ENCODE results near the gene GLIS2. TPM values are rescaled to one million over a fixed set of nuclear protein-coding genes. Genes with fewer than 3 reads are reported as not detected.
A peak's percentile ranks its signal among the peaks of the same experiment; 100 is the strongest.

The GLIS2 gene
- total RNA-seq, 1 experiment from 2014 or later, result 0.71 TPM

DNA sequence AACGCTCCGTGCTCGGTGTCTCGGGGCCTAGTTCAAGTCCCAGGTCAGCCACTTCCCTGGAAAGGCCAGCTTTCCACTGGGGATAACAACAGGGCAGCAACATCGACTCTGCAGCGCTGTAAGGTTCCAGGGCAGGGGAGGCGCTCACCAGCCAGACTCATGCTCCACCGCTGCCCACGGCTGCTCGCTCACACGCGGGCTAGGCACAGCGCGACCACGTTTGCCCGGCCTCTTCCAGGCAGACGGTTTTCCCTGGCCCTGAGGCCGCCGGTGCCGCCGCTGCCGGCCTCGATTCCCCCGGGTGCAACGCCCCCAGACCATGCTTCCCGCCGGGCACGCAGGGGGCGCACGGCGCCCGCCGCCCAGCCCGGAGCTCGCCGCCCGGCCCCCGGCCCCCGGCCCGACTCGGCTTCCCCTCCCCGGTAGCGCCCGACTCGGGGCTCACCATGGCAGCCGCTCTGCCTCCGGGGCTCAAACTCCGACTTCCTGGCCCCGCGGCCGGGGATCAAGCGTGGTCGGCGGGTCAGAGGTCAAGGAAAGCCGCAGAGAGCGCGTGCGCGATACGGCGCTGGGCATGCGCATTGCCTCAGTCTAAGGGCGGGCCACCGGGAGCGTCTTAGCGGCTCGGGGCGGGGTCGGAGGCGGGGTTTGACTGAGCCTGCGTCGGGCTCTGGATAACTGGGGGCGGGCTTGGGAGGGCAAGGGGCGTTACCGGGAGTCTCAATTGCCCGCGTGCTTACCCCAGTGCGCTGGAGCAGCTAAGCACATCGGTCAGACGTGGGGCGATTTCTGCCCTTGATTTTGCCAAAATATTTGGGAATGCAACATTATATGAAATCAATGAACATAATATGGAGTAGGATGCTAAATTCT is 35.2 kb downstream of the GLIS2 start, which contains the start of gene PAM16:
Gene PAM16, minus strand, starts transcription at position 535 of the 873 bp plus-strand sequence. Its CDS starts 87 bp downstream, at position 448.
- peaks cover 13% of the 10 kb centered on the region for H3K36me3 ChIP-seq
- H3K27me3 ChIP-seq (replicated peaks), result no peaks in the 10 kb centered on the region
- H3K27ac ChIP-seq, result peak within 1 kb of the TSS; percentile 32; the same call in 1 of the 2 replicates
- peak; percentile 76 to 98 for DNase-seq (ENCODE audit: low read depth in 1 of 2, low spot score in 2 of 2)
- 0 out of 2 replicates have a peak, but pooled peaks cover 3% of the 10 kb centered on the region for H3K9me3 ChIP-seq (replicated peaks)
- peak within 1 kb of the TSS; percentile 91 for H3K4me3 ChIP-seq
- H3K4me1 ChIP-seq (replicated peaks), result peaks cover 7% of the 10 kb centered on the region

DNA sequence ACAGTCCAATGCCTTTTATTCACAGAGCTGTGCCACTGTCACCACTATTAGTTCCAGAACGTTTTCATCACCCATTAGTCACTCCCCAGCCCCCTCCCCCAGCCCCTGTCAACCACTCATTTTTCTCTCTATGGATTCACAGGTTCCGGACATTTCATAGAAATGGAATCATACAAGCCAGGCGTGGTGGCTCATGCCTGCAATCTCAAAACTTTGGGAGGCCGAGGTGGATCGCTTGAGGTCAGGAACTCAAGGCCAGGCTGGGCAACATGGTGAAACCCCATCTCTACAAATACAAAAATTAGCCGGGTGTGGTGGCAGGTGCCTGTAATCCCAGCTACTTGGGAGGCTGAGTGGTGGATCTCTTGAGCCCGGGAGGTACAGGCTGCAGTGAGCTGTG is 36.0 kb downstream of the GLIS2 start:
- DNase-seq (ENCODE audit: low read depth in 1 of 2, low spot score in 2 of 2), result peak in 1 of 2 experiments; percentile 44
- H3K4me3 ChIP-seq, result no peak overlapping the region
- H3K27ac ChIP-seq, result no peak overlapping the region
- peaks cover 7% of the 10 kb centered on the region for H3K4me1 ChIP-seq (replicated peaks)
- H3K27me3 ChIP-seq (replicated peaks), result no peaks in the 10 kb centered on the region
- 0 out of 2 replicates have a peak, but pooled peaks cover 3% of the 10 kb centered on the region for H3K9me3 ChIP-seq (replicated peaks)
- H3K36me3 ChIP-seq, result peaks cover 13% of the 10 kb centered on the region

DNA sequence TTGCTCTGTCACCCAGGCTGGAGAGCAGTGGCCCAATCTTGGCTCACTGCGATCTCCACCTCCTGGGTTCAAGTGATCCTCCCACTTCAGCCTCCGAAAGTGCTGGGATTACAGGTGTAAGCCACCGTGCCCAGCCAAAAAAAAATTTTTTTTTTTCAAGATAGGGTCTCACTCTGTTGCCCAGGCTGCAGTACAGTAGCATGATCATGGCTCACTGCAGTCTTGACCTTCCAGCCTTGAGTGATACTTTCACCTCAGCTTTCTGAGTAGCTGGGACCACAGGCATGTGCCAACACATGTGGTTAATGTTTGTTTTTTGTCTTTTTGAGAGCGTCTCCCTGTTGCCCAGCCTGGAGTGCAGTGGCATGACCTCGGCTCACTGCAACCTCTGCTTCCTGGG is 37.0 kb downstream of the GLIS2 start:
- Histone ChIP-seq H3K27me3 (replicated peaks) (no peaks in the 10 kb centered on the region), H3K9me3 (replicated peaks) (0 out of 2 replicates have a peak, but pooled peaks cover 3% of the 10 kb centered on the region), H3K4me1 (replicated peaks) (peaks cover 7% of the 10 kb centered on the region), H3K4me3 (no peak overlapping the region), H3K36me3 (peaks cover 13% of the 10 kb centered on the region), H3K27ac (no peak overlapping the region)
- DNase-seq (ENCODE audit: low read depth in 1 of 2, low spot score in 2 of 2), result no peak

DNA sequence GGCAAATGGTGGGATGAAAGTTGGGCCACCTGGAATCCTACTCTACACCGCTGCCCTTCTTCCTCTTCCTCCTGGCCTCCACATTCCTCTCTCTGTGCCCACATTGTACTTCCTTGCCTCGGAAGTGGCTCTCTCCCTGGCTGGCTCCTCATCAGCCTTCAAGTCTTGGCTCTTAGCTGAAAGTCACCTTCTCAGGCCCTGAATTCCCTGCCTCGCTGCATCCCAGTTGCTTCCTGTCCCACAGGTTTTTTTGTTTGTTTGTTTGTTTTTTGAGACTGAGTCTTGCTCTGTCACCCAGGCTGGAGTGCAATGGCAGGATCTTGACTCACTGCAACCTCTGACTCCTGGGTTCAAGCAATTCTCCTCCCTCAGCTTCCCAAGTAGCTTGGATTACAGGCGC is 37.8 kb downstream of the GLIS2 start:
- H3K36me3 ChIP-seq, result peaks cover 13% of the 10 kb centered on the region
- no peak overlapping the region for H3K4me3 ChIP-seq
- 0 out of 2 replicates have a peak, but pooled peaks cover 3% of the 10 kb centered on the region for H3K9me3 ChIP-seq (replicated peaks)
- peaks cover 7% of the 10 kb centered on the region for H3K4me1 ChIP-seq (replicated peaks)
- H3K27ac ChIP-seq, result no peak overlapping the region
- H3K27me3 ChIP-seq (replicated peaks), result no peaks in the 10 kb centered on the region
- DNase-seq (ENCODE audit: low read depth in 1 of 2, low spot score in 2 of 2), result no peak

GRCh38 chr16:4354512-4355409 is 38.9 kb downstream of the GLIS2 start:
- Histone ChIP-seq H3K4me1 (replicated peaks) (peaks cover 11% of the 10 kb centered on the region), H3K27ac (no peak overlapping the region), H3K4me3 (no peak overlapping the region), H3K36me3 (peaks cover 15% of the 10 kb centered on the region), H3K27me3 (replicated peaks) (no peaks in the 10 kb centered on the region), H3K9me3 (replicated peaks) (0 out of 2 replicates have a peak, but pooled peaks cover 3% of the 10 kb centered on the region)
- no peak for DNase-seq (ENCODE audit: low read depth in 1 of 2, low spot score in 2 of 2)

DNA sequence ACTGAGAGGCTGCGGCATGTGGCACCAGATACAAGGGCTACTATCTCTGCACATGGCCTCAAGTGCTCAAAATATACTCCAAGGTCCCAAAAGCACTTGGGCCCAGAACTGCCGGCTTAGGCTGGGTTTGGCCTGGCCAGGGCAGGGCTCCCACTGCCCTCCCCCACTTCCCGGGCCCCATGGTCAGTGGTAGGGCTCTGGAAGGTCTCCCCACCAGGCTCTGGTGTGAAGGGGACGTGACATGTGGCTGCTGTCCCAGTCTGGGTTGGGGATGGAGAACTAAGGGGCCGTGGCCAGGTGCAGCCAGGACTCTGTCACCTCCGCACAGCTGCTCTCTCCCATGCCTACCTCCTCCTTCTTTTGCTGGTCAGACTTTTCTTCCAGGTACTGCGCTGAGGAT is 41.0 kb downstream of the GLIS2 start:
- no peak for DNase-seq (ENCODE audit: low read depth in 1 of 2, low spot score in 2 of 2)
- Histone ChIP-seq H3K9me3 (replicated peaks) (no peaks in the 10 kb centered on the region), H3K4me1 (replicated peaks) (peaks cover 6% of the 10 kb centered on the region; the same call in 1 of the 2 replicates), H3K36me3 (peaks cover 15% of the 10 kb centered on the region), H3K27me3 (replicated peaks) (no peaks in the 10 kb centered on the region), H3K27ac (no peak overlapping the region), H3K4me3 (no peak overlapping the region)

- Histone ChIP-seq H3K4me1 (replicated peaks) (peaks cover 4% of the 10 kb centered on the region; the same call in 1 of the 2 replicates), H3K4me3 (no peak overlapping the region), H3K9me3 (replicated peaks) (no peaks in the 10 kb centered on the region), H3K27me3 (replicated peaks) (no peaks in the 10 kb centered on the region), H3K27ac (no peak overlapping the region), H3K36me3 (peaks cover 18% of the 10 kb centered on the region)
- no peak for DNase-seq (ENCODE audit: low read depth in 1 of 2, low spot score in 2 of 2)
Observed at GRCh38 chr16:4358236-4358635, 42.4 kb downstream of the GLIS2 start.

DNA sequence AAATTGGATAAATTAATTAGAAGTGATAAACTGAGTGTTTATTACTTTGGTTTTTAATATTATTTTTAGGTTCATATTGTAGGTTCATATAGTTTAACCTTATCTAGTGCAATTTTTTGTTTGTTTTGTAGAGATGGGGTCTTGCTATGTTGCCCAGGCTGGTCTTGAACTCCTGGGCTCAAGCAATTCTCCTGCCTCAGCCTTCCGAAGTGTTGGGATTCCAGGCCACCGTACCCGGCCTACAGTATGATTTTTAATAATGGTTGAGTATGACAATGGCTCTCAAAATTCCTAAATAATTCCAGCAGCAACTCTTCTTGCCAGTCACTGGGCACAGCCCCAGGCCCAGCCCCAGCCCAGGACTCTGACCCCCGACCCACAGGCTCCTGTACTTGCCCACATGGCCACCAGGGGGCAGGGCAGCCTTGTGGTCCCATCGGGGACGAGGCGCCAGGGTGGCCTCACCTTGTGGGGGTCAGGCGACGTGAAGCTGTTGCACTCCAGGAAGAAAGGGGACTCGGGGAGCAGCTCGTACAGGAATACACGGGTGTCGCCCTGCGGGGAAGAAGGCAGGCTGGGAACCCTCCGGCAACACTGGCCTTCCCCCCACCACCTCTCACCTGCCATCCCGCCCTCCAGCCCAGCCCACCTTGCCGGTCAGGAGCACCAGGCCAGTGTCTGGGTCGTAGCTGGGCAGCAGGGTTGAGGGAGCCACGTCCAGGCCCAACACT is 43.1 kb downstream of the GLIS2 start:
- H3K27ac ChIP-seq, result no peak overlapping the region
- DNase-seq (ENCODE audit: low read depth in 1 of 2, low spot score in 2 of 2), result peak; percentile 42 to 72
- H3K36me3 ChIP-seq, result peaks cover 18% of the 10 kb centered on the region
- no peaks in the 10 kb centered on the region for H3K9me3 ChIP-seq (replicated peaks)
- no peak overlapping the region for H3K4me3 ChIP-seq
- H3K4me1 ChIP-seq (replicated peaks), result peaks cover 4% of the 10 kb centered on the region; the same call in 1 of the 2 replicates
- H3K27me3 ChIP-seq (replicated peaks), result no peaks in the 10 kb centered on the region

DNA sequence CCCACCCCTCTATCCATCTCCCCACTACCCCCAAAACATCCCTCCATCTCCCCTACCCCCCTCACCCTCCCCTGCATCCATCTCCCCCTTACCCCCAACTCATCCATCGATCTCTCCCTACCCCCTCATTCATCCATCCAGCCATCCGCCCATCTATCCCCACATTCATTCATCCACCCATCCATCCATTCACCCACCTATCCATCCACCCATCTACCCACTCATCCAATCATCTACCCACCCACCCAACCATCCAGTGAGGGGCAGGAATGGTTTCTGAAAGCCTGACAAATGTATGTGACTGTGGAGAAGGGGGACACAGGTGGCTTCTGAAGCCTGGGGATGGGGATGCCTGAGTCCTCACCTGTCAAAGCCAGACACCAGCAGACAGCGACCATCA is 44.0 kb downstream of the GLIS2 start:
- Histone ChIP-seq H3K36me3 (peaks cover 18% of the 10 kb centered on the region), H3K4me1 (replicated peaks) (peaks cover 4% of the 10 kb centered on the region; the same call in 1 of the 2 replicates), H3K9me3 (replicated peaks) (no peaks in the 10 kb centered on the region), H3K27ac (no peak overlapping the region), H3K27me3 (replicated peaks) (no peaks in the 10 kb centered on the region), H3K4me3 (no peak overlapping the region)
- no peak for DNase-seq (ENCODE audit: low read depth in 1 of 2, low spot score in 2 of 2)

DNA sequence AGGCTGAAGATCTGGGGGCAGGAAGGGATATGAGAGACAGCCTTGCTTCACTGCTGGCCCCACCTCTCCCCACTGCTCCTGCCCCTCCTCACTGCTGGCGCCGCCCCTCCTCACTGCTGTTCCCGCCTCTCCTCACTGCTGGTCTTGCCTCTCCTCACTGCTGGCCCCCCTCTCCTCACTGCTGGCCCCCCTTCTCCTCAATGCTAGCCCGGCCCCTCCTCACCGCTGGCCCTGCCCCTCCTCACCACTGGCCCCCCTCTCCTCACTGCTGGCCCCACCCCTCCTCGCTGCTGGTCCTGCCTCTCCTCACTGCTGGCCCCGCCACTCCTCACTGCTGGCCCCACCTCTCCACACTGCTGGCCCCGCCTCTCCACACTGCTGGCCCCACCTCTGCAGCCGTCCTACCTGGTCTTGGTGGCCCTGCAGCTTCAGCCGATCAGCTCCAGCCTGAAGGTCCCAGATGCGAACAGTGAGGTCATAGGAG is 44.7 kb downstream of the GLIS2 start:
- peaks cover 4% of the 10 kb centered on the region; the same call in 1 of the 2 replicates for H3K4me1 ChIP-seq (replicated peaks)
- H3K9me3 ChIP-seq (replicated peaks), result no peaks in the 10 kb centered on the region
- H3K4me3 ChIP-seq, result no peak overlapping the region
- H3K36me3 ChIP-seq, result peaks cover 18% of the 10 kb centered on the region
- no peak overlapping the region for H3K27ac ChIP-seq
- no peak for DNase-seq (ENCODE audit: low read depth in 1 of 2, low spot score in 2 of 2)
- H3K27me3 ChIP-seq (replicated peaks), result no peaks in the 10 kb centered on the region

DNA sequence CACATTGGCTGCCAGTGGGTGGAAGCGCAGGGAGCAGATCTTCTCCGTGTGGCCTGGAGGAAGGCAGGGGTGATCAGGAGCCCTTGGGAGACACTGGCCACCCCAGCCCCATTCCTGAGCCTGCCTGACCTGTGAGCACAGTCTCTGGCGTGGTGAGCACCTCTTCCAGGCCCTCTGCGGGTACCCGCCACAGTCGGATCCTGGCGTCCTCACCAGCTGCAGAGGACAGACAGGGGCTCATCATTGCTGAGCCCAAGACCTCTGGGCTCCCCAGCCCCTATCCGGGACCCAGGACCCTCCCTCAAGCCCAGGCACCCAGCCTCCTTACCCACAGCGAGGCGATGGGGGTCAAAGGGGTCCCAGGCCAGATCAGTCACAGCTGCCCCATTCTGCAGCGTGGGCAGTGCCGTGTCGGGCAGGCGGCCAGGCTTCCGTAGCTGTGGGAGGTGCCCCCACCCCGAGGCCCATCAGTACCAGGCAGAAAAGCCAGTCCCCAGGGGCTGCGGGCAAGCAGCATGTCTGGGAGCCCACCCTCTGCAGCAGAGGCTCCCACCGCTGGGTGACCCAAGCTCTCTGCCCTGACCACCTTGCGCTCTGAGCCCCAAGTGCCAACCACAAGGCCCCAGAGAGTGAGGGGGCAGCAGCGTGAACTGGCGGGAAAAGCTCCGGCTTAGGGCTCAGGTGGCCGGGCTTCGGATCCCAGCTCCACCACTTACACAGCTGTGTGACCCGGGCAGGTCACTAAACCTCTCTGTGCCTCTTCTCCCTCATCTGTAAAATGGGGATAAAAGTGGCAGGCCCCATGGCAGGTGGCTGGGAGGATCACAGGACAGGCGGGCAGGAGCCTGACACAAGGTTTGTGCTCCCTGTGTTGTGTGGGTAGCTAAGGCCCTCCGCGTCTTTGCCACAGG is 45.4 kb downstream of the GLIS2 start:
- no peak overlapping the region for H3K4me3 ChIP-seq
- no peak overlapping the region for H3K27ac ChIP-seq
- no peaks in the 10 kb centered on the region for H3K9me3 ChIP-seq (replicated peaks)
- peaks cover 4% of the 10 kb centered on the region; the same call in 1 of the 2 replicates for H3K4me1 ChIP-seq (replicated peaks)
- H3K36me3 ChIP-seq, result peaks cover 18% of the 10 kb centered on the region
- H3K27me3 ChIP-seq (replicated peaks), result no peaks in the 10 kb centered on the region
- DNase-seq (ENCODE audit: low read depth in 1 of 2, low spot score in 2 of 2), result no peak

GRCh38 chr16:4361944-4362311 is 46.1 kb downstream of the GLIS2 start:
- no peaks in the 10 kb centered on the region for H3K27me3 ChIP-seq (replicated peaks)
- no peak overlapping the region for H3K27ac ChIP-seq
- peaks cover 4% of the 10 kb centered on the region; the same call in 1 of the 2 replicates for H3K4me1 ChIP-seq (replicated peaks)
- DNase-seq (ENCODE audit: low read depth in 1 of 2, low spot score in 2 of 2), result no peak
- H3K4me3 ChIP-seq, result no peak overlapping the region
- peaks cover 18% of the 10 kb centered on the region for H3K36me3 ChIP-seq
- H3K9me3 ChIP-seq (replicated peaks), result no peaks in the 10 kb centered on the region
